Ovary (tissue), 9 donors: Measurements from ENCODE around the gene RBFOX2. TPM values are rescaled to one million over a fixed set of nuclear protein-coding genes. Genes with fewer than 3 reads are reported as not detected.

Experiments
- DNase-seq, 5 donors: peaks; one replicate each; pipeline ENCODE4 v3.0.0-alpha.2; 2019 to 2020
- H3K27ac ChIP-seq, 2 donors: fragments of 200-600 bp; one replicate each; pipeline versions ENCODE4 v1.5.1 to v1.8.0; 2019 to 2022
- H3K27me3 ChIP-seq: fragments of 200-600 bp; one replicate; pipeline ENCODE4 v1.8.0; 2022
- H3K36me3 ChIP-seq: fragments of 200-600 bp; sonication (generic); one replicate; pipeline ENCODE4 v1.5.1; 2019
- H3K4me1 ChIP-seq: one replicate; pipeline ENCODE4 v1.8.1; 2013; ENCODE audit warnings: mild to moderate bottlenecking, moderate library complexity; ENCODE audit not compliant: insufficient read depth
- H3K4me3 ChIP-seq: fragments of 200-600 bp; sonication (generic); one replicate; pipeline ENCODE4 v1.5.1; 2017
- H3K9me3 ChIP-seq, 2 donors: fragments of 200-600 bp in 1 of 2; sonication (generic) in 1 of 2; one replicate each; pipeline versions ENCODE4 v1.5.1 to v1.8.1; 2013 to 2019; ENCODE audit warnings: mild to moderate bottlenecking in 1 of 2, moderate library complexity in 1 of 2
- EP300 ChIP-seq: sonication (generic); formaldehyde crosslinking; IDR thresholded peaks from one replicate; pipeline ENCODE4 v1.6.1; 2017; ENCODE audit warnings: antibody characterized with exemption
- POLR2A ChIP-seq: fragments of 450-650 bp; IDR thresholded peaks from one replicate; pipeline ENCODE4 v1.6.1; 2017; ENCODE audit warnings: antibody characterized with exemption, mild to moderate bottlenecking, moderate library complexity
- WGBS, 3 donors: extraction: QIAGEN DNeasy Blood & Tissue Kit in 1 of 3; methylation state at CpG; one replicate each; pipeline versions ENCODE4 v1.1.5 to v1.1.7; 2013 to 2017; 5-methylcytosine and 5-hydroxymethylcytosine counted together
- intact Hi-C, 4 donors: fragments of 100-400 bp; cut with DNase I; formaldehyde crosslinking; loops; one replicate each; pipeline versions ENCODE4 v1.11.0 to v1.15.1; 2022 to 2023
- polyA plus RNA-seq, 2 donors: library from polyadenylated mRNA; stranded (reverse); fragments of 200-250 nt in 1 of 2; fragments of 350-450 nt in 1 of 2; fragmentation: Illumina TruSeq in 1 of 2; extraction: RNeasy Lipid Tissue Mini Kit (QIAGEN cat#74804) in 1 of 2; gene quantifications; one replicate each; pipeline ENCODE4 v1.2.3, GENCODE V29; 2013 to 2014
- total RNA-seq, 7 donors: library from RNA; depleted of rRNA in 2 of 7; stranded (reverse); fragments of >200 nt in 2 of 7; fragmentation: NEBNext Ultra II Directional in 3 of 7; extraction: Animal tissue kit (Norgen Biotek cat#: 25700) in 3 of 7; gene quantifications; one replicate each; pipeline versions ENCODE4 v1.1.0 to v1.2.4, GENCODE V29; 2016 to 2023
- TF ChIP-seq, protein P1 (sequence below), 3 donors: fragments of 450-650 bp in 2 of 3; fragments of 200-600 bp in 1 of 3; IDR thresholded peaks; one replicate each; pipeline versions ENCODE4 v1.5.1 to v1.8.0; 2016 to 2022; ENCODE audit warnings: antibody characterized with exemption in 3 of 3, mild to moderate bottlenecking in 1 of 3
- donor health status: DM: no; HTN: no; CAD: no; lungs with moderate emphysema.
- donor health status: DM: no; HTN: no; CAD: no.
- donor health status: Bipolar disorder and iron deficiency.
- donor health status: DM: yes; HTN: yes; CAD: no.
- donor health status: DM: no; HTN: no; CAD: no.
- donor health status: DM: yes; HTN: yes; CAD: no.

Gene RBFOX2
- total and polyA plus RNA-seq, 9 donors, result 68.7 to 140 (median 128) TPM

DNA sequence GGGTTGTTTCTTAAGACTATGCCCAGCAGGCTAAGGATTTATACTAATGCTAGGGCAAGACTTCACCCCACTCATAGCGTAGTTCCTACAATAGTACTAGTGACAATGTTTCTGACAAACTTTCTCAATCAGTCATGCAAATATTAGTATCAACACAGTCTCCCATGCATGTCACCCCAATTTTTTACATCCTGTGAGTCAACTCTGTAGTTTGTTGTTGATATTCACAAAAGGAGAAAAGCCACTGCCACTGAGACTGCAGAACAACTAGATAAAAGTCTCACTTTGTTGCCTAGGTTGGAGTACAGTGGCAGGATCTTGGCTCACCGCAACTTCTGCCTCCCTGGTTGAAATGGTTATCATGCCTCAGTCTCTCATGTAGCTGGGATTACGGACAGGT is 155.2 kb downstream of the RBFOX2 start:
- Histone ChIP-seq H3K27me3 (no peaks in the 10 kb centered on the region), H3K9me3 (no peaks in the 10 kb centered on the region), H3K27ac (no peak overlapping the region), H3K36me3 (no peaks in the 10 kb centered on the region), H3K4me1 (peaks cover 11% of the 10 kb centered on the region), H3K4me3 (no peak overlapping the region)
- TF ChIP-seq, protein P1, sequence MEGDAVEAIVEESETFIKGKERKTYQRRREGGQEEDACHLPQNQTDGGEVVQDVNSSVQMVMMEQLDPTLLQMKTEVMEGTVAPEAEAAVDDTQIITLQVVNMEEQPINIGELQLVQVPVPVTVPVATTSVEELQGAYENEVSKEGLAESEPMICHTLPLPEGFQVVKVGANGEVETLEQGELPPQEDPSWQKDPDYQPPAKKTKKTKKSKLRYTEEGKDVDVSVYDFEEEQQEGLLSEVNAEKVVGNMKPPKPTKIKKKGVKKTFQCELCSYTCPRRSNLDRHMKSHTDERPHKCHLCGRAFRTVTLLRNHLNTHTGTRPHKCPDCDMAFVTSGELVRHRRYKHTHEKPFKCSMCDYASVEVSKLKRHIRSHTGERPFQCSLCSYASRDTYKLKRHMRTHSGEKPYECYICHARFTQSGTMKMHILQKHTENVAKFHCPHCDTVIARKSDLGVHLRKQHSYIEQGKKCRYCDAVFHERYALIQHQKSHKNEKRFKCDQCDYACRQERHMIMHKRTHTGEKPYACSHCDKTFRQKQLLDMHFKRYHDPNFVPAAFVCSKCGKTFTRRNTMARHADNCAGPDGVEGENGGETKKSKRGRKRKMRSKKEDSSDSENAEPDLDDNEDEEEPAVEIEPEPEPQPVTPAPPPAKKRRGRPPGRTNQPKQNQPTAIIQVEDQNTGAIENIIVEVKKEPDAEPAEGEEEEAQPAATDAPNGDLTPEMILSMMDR (IDR thresholded peaks at IDR 0.05), result no peak
- TF ChIP-seq EP300, result no peak
- no peak for TF ChIP-seq POLR2A
- intact Hi-C loops, result no loop called here
- 95 to 99% (median 97%) methylated on average over 3 of the region's 3 CpGs for WGBS, 3 donors
- no peak for DNase-seq

DNA sequence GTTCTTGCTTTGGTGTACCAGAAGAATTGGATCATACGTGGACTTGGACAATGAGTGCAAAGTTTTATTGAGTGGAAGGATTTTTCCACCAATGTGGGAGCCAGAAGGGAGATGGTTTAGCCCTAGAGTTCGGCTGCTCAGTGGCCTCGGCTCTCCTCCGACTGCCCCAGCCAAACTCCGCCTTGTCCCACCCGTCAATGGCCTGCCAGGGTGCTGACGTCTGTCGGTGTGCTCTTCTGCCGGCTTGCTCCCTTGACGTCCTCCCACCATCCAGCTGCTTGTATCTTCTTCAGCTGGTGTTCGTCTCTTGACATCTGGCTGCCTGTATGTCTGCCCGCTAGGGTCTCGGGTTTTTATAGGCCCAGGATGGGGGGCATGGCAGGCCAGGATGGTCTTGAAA is 156.2 kb downstream of the RBFOX2 start:
- no peak for TF ChIP-seq POLR2A
- no peak for TF ChIP-seq EP300
- TF ChIP-seq, protein P1 (IDR thresholded peaks at IDR 0.05), result no peak
- H3K4me1 ChIP-seq, result peaks cover 10% of the 10 kb centered on the region

DNA sequence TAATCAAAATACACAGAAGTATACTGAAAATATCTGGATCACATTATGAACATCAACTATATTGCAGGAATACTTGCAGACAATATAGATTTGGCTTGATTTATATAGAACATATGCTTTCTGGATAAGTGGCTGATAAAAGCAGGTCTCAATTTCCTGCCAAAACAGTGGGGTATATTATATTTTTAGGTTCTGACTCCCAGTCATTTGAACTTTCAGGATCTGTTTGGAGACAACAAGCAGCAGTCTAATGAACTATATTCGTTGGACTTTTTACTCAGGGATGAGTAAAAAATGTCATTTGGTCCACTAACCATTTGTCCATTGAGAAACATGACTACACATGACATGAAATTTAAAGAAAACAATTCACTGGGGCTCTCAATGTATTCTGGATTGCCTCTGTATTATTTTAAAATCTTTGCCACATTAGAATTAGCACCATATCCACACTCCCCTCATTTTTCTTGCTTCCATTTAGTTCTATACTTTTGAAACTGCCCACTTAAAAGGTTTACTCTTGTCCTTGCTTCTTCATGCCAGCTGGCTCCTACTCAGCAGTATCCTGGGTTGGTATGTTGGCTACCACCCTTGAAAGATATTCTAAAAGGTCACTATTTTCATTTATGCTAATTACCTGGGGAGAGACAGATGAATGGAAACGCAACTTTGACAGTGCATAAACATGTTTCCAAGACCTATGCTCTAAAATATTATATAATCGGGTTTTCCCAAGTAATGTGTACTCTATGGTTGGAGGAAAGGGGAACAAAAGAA is 157.9 kb downstream of the RBFOX2 start:
- H3K4me1 ChIP-seq, result peaks cover 13% of the 10 kb centered on the region
- no peaks in the 10 kb centered on the region for H3K36me3 ChIP-seq
- no peak overlapping the region for H3K27ac ChIP-seq
- 64 to 70% (median 69%) methylated on average over 3 of the region's 3 CpGs for WGBS, 3 donors
- no peak for DNase-seq
- H3K4me3 ChIP-seq, result no peak overlapping the region
- TF ChIP-seq, protein P1 (IDR thresholded peaks at IDR 0.05), result no peak
- TF ChIP-seq POLR2A, result no peak
- TF ChIP-seq EP300, result no peak
- H3K9me3 ChIP-seq, result no peaks in the 10 kb centered on the region
- intact Hi-C loops, result no loop called here
- no peaks in the 10 kb centered on the region for H3K27me3 ChIP-seq

More for the DNA sequence above, 156.2 kb downstream of the RBFOX2 start:
- Histone ChIP-seq H3K27ac (no peak overlapping the region), H3K36me3 (no peaks in the 10 kb centered on the region), H3K4me3 (no peak overlapping the region), H3K27me3 (no peaks in the 10 kb centered on the region), H3K9me3 (no peaks in the 10 kb centered on the region)
- 88 to 90% (median 88%) methylated on average over 13 of the region's 13 CpGs for WGBS, 3 donors
- intact Hi-C loops, result no loop called here
- no peak for DNase-seq

DNA sequence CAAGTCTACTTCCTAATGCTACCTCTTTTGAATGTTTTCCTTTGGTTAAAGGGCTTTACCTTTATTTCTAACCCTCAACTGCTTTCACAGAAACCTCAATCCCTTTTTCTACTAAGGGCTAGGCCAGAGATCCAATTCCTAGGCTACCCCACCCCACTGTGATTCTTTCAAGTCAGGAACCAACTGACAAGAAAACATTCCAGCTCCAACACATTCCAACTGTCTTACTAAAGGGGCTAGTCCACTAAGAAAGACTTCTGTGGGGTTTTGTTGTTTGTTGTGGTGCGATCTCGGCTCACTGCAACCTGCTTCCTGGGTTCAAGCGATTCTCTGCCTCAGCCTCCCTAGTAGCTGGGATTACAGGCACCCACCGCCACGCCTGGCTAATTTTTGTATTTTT is 159.7 kb downstream of the RBFOX2 start:
- Histone ChIP-seq H3K4me1 (peaks cover 13% of the 10 kb centered on the region), H3K27me3 (no peaks in the 10 kb centered on the region), H3K27ac (no peak overlapping the region), H3K4me3 (no peak overlapping the region), H3K9me3 (no peaks in the 10 kb centered on the region), H3K36me3 (no peaks in the 10 kb centered on the region)
- 97 to 99% (median 98%) methylated on average over 5 of the region's 5 CpGs for WGBS, 3 donors
- intact Hi-C loops, result no loop called here
- DNase-seq, result no peak
- TF ChIP-seq, protein P1 (IDR thresholded peaks at IDR 0.05), result no peak
- TF ChIP-seq POLR2A (no peak), EP300 (no peak)
